Measurements from ENCODE around the gene SDHAF2.
A peak's percentile ranks its signal among the peaks of the same experiment; 100 is the strongest.
"Not testable (repeated sequence)": the region's sequence is repeated elsewhere in the genome, so short reads cannot be mapped to it uniquely, and the experiment has no call there.

SDHAF2 gene

GRCh38 chr11:61429691-61430582 is at the start of gene SDHAF2, which contains the start of gene CPSF7:
Gene SDHAF2 (plus strand): TSS chr11:61430124. CDS start chr11:61430147, 23 bp downstream.
Gene CPSF7 (minus strand): TSS chr11:61429975. CDS start chr11:61429235, 740 bp downstream.
- peak; percentile 95 for DNase-seq

GRCh38 chr11:61380884-61381283 is 49.0 kb upstream of the SDHAF2 start:
- DNase-seq = no peak

GRCh38 chr11:61383859-61384258 is 46.1 kb upstream of the SDHAF2 start:
- DNase-seq = not testable (repeated sequence)

GRCh38 chr11:61384271-61385242 is 45.4 kb upstream of the SDHAF2 start:
- DNase-seq = peak; percentile 68

- DNase-seq = no peak
These were observed 39.8 kb upstream of the SDHAF2 start for GRCh38 chr11:61390161-61390560.

- DNase-seq = peak; percentile 54
These were observed 36.8 kb upstream of the SDHAF2 start for GRCh38 chr11:61392981-61393595.

- no peak for DNase-seq
These were observed 28.8 kb upstream of the SDHAF2 start for GRCh38 chr11:61401173-61401572.

GRCh38 chr11:61401573-61401972 is 28.4 kb upstream of the SDHAF2 start:
- DNase-seq = no peak

GRCh38 chr11:61403658-61404057 is 26.3 kb upstream of the SDHAF2 start:
- DNase-seq = no peak

- no peak for DNase-seq
These were observed 25.8 kb upstream of the SDHAF2 start for GRCh38 chr11:61404103-61404502.

GRCh38 chr11:61404641-61405040 is 25.3 kb upstream of the SDHAF2 start:
- DNase-seq = no peak

- no peak for DNase-seq
These were observed 23.9 kb upstream of the SDHAF2 start for GRCh38 chr11:61406067-61406466.

- DNase-seq = no peak
These were observed 22.8 kb upstream of the SDHAF2 start for GRCh38 chr11:61406991-61407728.

GRCh38 chr11:61411589-61411988 is 18.3 kb upstream of the SDHAF2 start:
- no peak for DNase-seq

GRCh38 chr11:61413496-61413895 is 16.4 kb upstream of the SDHAF2 start:
- no peak for DNase-seq

GRCh38 chr11:61414547-61414946 is 15.4 kb upstream of the SDHAF2 start:
- DNase-seq = no peak

GRCh38 chr11:61415381-61415780 is 14.5 kb upstream of the SDHAF2 start:
- DNase-seq = no peak

- peak; percentile 84 for DNase-seq
These were observed 13.0 kb upstream of the SDHAF2 start for GRCh38 chr11:61416941-61417340.

GRCh38 chr11:61417670-61418069 is 12.3 kb upstream of the SDHAF2 start:
- DNase-seq = peak; percentile 17

GRCh38 chr11:61418136-61418535 is 11.8 kb upstream of the SDHAF2 start:
- no peak for DNase-seq

- DNase-seq = no peak
These were observed 7.7 kb upstream of the SDHAF2 start for GRCh38 chr11:61422226-61422625.

All from hematopoietic multipotent progenitor cell treated with erythropoietin and hydrocortisone succinate and interleukin-3 and kit ligand, for 8 days (in vitro differentiated cells).